GM19455 (cell line): ENCODE results near the gene ARHGAP28.
"Not testable (repeated sequence)": the region's sequence is repeated elsewhere in the genome, so short reads cannot be mapped to it uniquely, and the experiment has no call there.

Experiments
- ATAC-seq: cut with Tn5 transposase; IDR thresholded peaks from one replicate; pipeline ENCODE4 v1.9.1; 2021; ENCODE audit not compliant: unreplicated experiment

Gene ARHGAP28

GRCh38 chr18:6920099-6920955 lies 190.8 kb downstream of the ARHGAP28 start:
- no peak for ATAC-seq

- ATAC-seq = no peak
These were observed 192.1 kb downstream of the ARHGAP28 start for GRCh38 chr18:6921571-6921970.

GRCh38 chr18:6923220-6923619 lies 193.7 kb downstream of the ARHGAP28 start:
- ATAC-seq = no peak

- no peak for ATAC-seq
These were observed 197.6 kb downstream of the ARHGAP28 start for GRCh38 chr18:6927153-6927552.

- ATAC-seq = no peak
These were observed 198.8 kb downstream of the ARHGAP28 start for GRCh38 chr18:6928359-6928758.

GRCh38 chr18:6929370-6930102 lies 200.0 kb downstream of the ARHGAP28 start:
- ATAC-seq = no peak

- no peak for ATAC-seq
These were observed 205.3 kb downstream of the ARHGAP28 start for GRCh38 chr18:6934859-6935258.

- no peak for ATAC-seq
These were observed 208.5 kb downstream of the ARHGAP28 start for GRCh38 chr18:6938003-6938402.

- not testable (repeated sequence) for ATAC-seq
These were observed 208.9 kb downstream of the ARHGAP28 start for GRCh38 chr18:6938403-6938802.

GRCh38 chr18:6939972-6940371 lies 210.5 kb downstream of the ARHGAP28 start:
- no peak for ATAC-seq

- ATAC-seq = no peak
These were observed 210.9 kb downstream of the ARHGAP28 start for GRCh38 chr18:6940451-6940850.

GRCh38 chr18:6941996-6942395 lies 212.5 kb downstream of the ARHGAP28 start:
- ATAC-seq = no peak

- no peak for ATAC-seq
These were observed 213.2 kb downstream of the ARHGAP28 start for GRCh38 chr18:6942742-6943141.

- no peak for ATAC-seq
These were observed 213.6 kb downstream of the ARHGAP28 start for GRCh38 chr18:6943143-6943542.

GRCh38 chr18:6947338-6948030 lies 218.0 kb downstream of the ARHGAP28 start:
- no peak for ATAC-seq

GRCh38 chr18:6948281-6949055 lies 219.0 kb downstream of the ARHGAP28 start:
- ATAC-seq = no peak

GRCh38 chr18:6949800-6950586 lies 220.5 kb downstream of the ARHGAP28 start:
- ATAC-seq = no peak

- ATAC-seq = no peak
These were observed 221.1 kb downstream of the ARHGAP28 start for GRCh38 chr18:6950641-6951040.

- ATAC-seq = no peak
These were observed 222.0 kb downstream of the ARHGAP28 start for GRCh38 chr18:6951336-6952090.
